ENCODE measurements around the gene KLHDC8A.

The KLHDC8A gene

GRCh38 chr1:205343431-205344065, 13.2 kb downstream of the KLHDC8A start:
- DNase-seq: no peak

- DNase-seq: no peak
Observed at GRCh38 chr1:205342986-205343385, 13.7 kb downstream of the KLHDC8A start.

GRCh38 chr1:205340676-205341075, 16.0 kb downstream of the KLHDC8A start:
- no peak for DNase-seq

DNA sequence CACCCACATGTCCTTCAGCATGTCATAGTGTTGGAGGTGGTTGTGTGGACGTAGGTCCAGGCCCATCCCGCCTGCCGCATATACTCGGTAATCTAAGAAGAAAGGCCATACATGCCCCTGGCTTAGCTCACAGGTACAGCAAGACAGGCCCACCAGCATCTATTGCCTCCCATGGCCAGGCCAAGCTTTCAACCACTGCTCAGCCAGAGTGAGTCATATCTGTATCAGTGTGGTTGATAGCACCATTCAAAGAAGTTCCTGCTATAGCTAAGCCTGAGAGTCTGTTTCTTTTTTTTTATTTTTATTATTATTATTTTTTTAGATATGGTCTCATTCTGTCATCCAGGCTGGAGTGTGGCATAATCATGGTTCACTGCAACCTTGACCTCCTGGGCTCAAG, 17.0 kb downstream of the KLHDC8A start:
- DNase-seq: no peak

- no peak for DNase-seq
Observed at GRCh38 chr1:205339197-205339702, 17.5 kb downstream of the KLHDC8A start.

DNA sequence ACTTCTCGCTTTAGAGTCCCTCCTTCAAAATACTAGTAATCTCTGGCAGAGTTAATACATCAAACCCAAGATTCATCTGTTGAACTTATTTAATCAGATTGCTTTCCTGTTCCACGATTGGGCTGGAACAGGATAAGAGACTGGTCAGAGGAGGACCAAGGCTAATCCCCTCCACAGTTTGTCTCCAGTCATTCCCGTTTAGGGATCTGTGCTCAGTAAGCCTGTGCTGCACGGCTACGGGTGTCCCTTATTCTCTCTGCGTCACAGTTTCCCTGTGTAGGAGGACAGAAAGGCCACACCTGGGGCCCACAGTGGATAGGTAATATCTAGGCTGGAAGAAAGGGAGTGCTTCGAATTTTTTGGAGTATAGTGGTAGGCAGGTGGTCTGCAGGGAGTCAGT, 18.7 kb downstream of the KLHDC8A start:
- no peak for DNase-seq

GRCh38 chr1:205337481-205337880, 19.2 kb downstream of the KLHDC8A start:
- DNase-seq: no peak

- DNase-seq: peak; percentile 61 to 80
Observed at GRCh38 chr1:205335692-205336091, 21.0 kb downstream of the KLHDC8A start.

- no peak for DNase-seq
Observed at GRCh38 chr1:205332015-205332791, 24.5 kb downstream of the KLHDC8A start.

DNA sequence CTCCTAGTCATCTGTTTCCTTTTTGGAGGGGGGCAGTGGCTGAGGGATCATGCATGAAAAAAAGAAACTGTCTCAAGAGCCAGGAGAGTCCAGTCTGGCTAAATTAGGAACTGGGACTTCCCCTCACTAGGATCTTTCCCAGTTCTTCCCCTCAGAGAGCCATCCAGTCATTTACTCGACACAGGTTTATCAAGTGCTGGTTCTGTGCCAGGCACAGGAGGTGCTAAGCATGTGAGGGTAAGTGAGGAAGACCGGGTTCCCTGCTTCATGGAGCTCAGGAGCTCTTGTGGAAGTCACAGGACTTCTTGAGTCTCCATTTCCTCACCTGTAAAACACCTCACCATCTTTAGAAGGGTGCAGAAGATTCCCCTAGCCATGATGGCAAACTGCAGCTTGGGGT, 26.6 kb downstream of the KLHDC8A start:
- DNase-seq: no peak

- no peak for DNase-seq
Observed at GRCh38 chr1:205329719-205330118, 27.0 kb downstream of the KLHDC8A start.

DNA sequence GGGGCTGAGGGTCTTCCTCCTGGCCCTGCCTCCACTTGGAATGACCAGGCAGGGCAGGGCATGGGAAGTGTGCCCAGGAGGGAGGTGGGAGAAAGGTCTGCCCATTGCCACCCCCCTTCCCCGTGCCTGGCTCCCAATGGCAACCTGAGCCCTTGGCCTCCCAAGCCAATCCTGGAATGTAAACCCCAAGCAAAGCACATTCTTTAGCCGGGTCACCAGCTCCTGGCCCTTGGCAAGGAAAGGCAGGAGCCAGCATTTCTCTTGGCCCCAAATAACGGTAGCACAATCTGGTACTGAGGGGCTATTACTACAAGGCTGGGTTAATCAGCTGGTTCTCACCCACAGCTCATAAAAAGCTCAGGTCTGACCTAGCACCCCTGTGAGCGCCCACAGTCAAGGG, 28.2 kb downstream of the KLHDC8A start:
- DNase-seq: no peak

DNA sequence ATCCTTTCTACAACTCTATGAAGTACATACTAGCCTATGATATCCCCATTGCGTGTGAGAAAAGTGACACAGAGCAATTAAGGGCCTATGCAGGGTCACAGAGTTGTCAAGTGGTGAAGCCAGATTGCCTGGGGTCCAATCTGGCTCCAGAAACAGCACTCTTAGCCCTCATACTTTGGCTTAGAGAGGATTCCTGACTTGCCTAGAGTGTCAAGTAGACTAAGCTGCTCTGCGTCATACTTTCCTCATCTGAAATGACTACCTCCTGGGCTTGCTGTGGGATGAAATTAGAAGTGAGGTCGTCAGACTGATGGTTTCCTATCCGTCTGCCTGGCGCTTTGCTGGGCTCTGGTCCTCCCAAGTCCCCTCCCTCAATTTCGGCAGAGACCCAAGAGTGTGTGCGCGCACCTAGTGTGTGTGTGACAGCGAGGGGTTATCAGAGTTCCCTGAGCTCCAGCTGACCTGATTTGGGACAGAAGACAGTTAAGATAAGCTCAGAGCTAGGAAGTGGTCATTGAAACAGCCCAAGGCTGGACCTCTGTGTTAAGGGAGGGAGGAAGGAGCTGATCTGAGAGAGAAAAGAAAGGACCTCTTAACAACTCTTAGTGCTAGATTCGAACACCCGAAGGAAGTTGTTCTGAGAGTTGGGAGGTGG, 29.8 kb downstream of the KLHDC8A start:
- no peak for DNase-seq

- DNase-seq: peak; percentile 44 to 63
Observed at GRCh38 chr1:205325334-205325884, 31.3 kb downstream of the KLHDC8A start.

DNA sequence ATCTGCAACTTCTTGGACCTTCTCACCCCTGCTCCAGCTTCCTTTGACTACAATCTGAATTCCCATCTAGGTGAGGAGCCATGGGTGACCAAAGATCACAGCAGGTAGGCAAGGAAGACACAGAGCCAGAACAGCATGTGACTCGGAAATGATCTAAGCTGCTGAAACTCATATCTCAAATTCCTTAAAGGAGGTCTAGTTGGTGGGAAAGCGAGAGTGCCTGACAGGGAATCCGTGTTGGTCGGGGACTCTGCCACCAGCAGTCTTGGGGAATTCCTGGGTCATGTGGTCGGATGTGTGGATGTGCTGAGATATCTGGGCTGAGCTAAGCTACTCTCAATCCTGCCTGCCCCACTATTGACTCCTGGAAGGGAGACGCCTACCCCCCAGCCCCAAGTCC, 31.9 kb downstream of the KLHDC8A start:
- DNase-seq: no peak

GRCh38 chr1:205323794-205324193, 32.9 kb downstream of the KLHDC8A start:
- DNase-seq: no peak

GRCh38 chr1:205321959-205322283, 34.8 kb downstream of the KLHDC8A start:
- DNase-seq: no peak

GRCh38 chr1:205321162-205321958, 35.4 kb downstream of the KLHDC8A start, which contains the start of gene NUAK2:
NUAK2 (minus strand) TSS chr1:205321745; CDS start chr1:205321628, 117 bp downstream.
- peak; percentile 89 to 96 for DNase-seq

GRCh38 chr1:205319081-205320018, 37.4 kb downstream of the KLHDC8A start:
- peak; percentile 91 to 92 for DNase-seq

DNA sequence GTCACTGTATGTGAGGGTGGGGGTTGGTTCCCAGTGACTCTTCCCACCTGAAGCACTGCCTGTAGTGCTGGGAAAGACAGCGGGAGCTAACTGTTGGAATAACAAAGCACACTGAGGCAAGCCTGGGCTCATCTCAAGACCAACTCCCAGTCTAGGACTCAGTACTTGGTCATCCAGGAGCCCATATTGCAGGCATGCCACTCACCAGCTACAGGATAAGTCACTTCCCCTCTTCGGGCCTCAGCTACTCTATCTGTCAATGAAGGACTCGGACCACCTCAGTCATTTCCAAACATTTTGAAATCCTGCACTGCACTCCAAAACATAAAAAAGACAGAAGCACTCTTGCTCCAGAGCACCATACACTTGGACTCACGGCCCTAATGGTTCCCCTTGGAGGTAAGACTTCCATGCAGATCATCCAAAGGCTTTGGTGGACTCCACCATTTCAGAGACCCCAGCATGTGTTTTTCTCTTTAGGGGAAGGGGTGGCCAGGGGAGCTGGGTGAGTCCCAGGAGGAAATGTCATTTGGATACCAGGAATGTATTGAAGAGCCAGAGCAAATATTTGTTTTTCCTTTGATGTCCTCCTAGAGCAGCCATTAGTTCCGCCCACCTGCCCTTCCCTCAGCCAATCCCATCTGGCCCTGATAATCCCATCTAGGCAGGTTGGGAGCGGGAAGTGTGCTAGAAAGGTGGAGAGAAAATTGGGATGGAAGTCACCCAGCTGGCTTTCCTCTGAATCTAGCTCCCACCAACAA, 38.3 kb downstream of the KLHDC8A start:
- DNase-seq: peak; percentile 93

Data from SHP77 (cell line).